CD4-positive, alpha-beta T cell (primary cell): Measurements from ENCODE around the gene MITF. TPM values are rescaled to one million over a fixed set of nuclear protein-coding genes. Genes with fewer than 3 reads are reported as not detected.

Source experiments
- ATAC-seq: fragments of 200-7000 bp; cut with Tn5 transposase; one replicate; pipeline ENCODE4 v1.10.0; 2022; ENCODE audit warnings: mild to moderate bottlenecking; ENCODE audit not compliant: poor library complexity
- CTCF ChIA-PET: fragments of 350-600 bp; sonication (Branson Sonifier 250); formaldehyde crosslinking; loops from one replicate; lab custom pipeline; 2021; ENCODE audit warnings: antibody characterized with exemption, inconsistent platforms; lab: Charles Lee
- POLR2A ChIA-PET: fragments of 350-600 bp; sonication (Branson Sonifier 250); formaldehyde crosslinking; loops from one replicate; lab custom pipeline; 2021; ENCODE audit warnings: antibody characterized with exemption, inconsistent platforms; lab: Charles Lee
- DNase-seq, 14 experiments: peaks; one replicate each; pipeline ENCODE4 v3.0.0-alpha.2; 2013 to 2020; ENCODE audit warnings: mixed read lengths in 2 of 14
- H3K27ac ChIP-seq, 2 donors: one replicate each; pipeline versions ENCODE4 v1.5.1 to v1.7.0; 2013; ENCODE audit warnings: low read length in 2 of 2, low read depth in 1 of 2, mild to moderate bottlenecking in 1 of 2
- H3K27me3 ChIP-seq, 2 experiments: 1 replicate in 1 of 2; 2 replicates in 1 of 2; pipeline versions ENCODE4 v1.6.1 to v1.7.0; 2013; ENCODE audit warnings: low read length in 2 of 2, control low read depth in 1 of 2, mild to moderate bottlenecking in 1 of 2, moderate library complexity in 1 of 2; ENCODE audit not compliant: insufficient read depth in 2 of 2, control insufficient read depth in 1 of 2
- H3K36me3 ChIP-seq: one replicate; pipeline ENCODE4 v1.6.1; 2013; ENCODE audit warnings: low read length, control low read depth; ENCODE audit not compliant: insufficient read depth
- H3K4me1 ChIP-seq: one replicate; pipeline ENCODE4 v1.6.1; 2013; ENCODE audit warnings: low read length, control low read depth; ENCODE audit not compliant: insufficient read depth
- H3K4me3 ChIP-seq: one replicate; pipeline ENCODE4 v1.5.1; 2013; ENCODE audit warnings: mild to moderate bottlenecking, low read length, moderate library complexity
- H3K9me3 ChIP-seq, 2 experiments: 1 replicate in 1 of 2; 2 replicates in 1 of 2; pipeline versions ENCODE4 v1.6.1 to v1.7.0; 2013; ENCODE audit warnings: low read length in 2 of 2, mild to moderate bottlenecking in 2 of 2, control low read depth in 1 of 2, moderate library complexity in 1 of 2; ENCODE audit not compliant: control insufficient read depth in 1 of 2, insufficient read depth in 1 of 2
- H3K27ac Mint-ChIP-seq: one replicate; pipeline ENCODE4 v1.8.0; 2020; ENCODE audit warnings: mixed read lengths
- H3K27me3 Mint-ChIP-seq: one replicate; pipeline ENCODE4 v1.8.0; 2021; ENCODE audit warnings: mixed read lengths
- H3K36me3 Mint-ChIP-seq: one replicate; pipeline ENCODE4 v1.8.0; 2021; ENCODE audit warnings: low read depth, mixed read lengths
- H3K4me1 Mint-ChIP-seq: one replicate; pipeline ENCODE4 v1.8.0; 2021; ENCODE audit warnings: low read depth, mixed read lengths
- H3K4me3 Mint-ChIP-seq: one replicate; pipeline ENCODE4 v1.8.0; 2020; ENCODE audit warnings: mild to moderate bottlenecking, mixed read lengths
- H3K9me3 Mint-ChIP-seq: one replicate; pipeline ENCODE4 v1.8.0; 2020; ENCODE audit warnings: mixed read lengths
- intact Hi-C, 2 experiments: fragments of 100-400 bp; cut with DNase I in 1 of 2; cut with micrococcal nuclease in 1 of 2; formaldehyde crosslinking; loops; one replicate each; pipeline versions ENCODE4 v1.15.1 to v1.9.0; 2023 to 2025; cut with DNase I, micrococcal nuclease
- total RNA-seq, 174 experiments: library from RNA in 2 of 174; stranded (reverse) in 2 of 174; gene quantifications; one replicate each; pipeline ENCODE4 v1.2.3 and lab custom pipeline; 2021 to 2026
- TF ChIP-seq, protein P1 (sequence below): fragments of 200-600 bp; IDR thresholded peaks from one replicate; pipeline ENCODE4 v1.8.0; 2022; ENCODE audit warnings: antibody characterized with exemption, mild to moderate bottlenecking

MITF gene
- total RNA-seq, 2 experiments from 2014 or later, result not detected

DNA sequence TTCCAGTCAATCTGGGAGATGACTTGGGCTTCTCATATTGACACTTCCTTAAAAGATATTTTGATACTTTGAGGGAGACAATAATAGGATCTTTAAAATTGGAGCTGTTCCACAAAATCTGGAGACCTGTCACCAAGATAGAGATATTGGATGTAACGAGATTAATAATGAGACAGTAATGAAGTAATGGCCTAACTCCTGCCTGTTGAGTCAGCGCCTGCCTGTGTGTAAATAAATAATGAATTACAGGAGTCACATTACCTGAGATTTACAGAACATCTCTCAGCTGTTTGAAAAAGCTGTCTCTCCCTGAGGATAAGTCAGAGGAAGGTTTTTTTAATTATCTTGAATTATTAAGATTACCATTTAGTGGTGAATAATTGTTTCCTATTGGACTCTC is 43.8 kb upstream of the MITF start:
- CTCF ChIA-PET, result no interaction called here
- intact Hi-C loops, result no loop called here
- no peak overlapping the region for H3K27ac Mint-ChIP-seq
- Histone ChIP-seq H3K4me3 (no peak overlapping the region), H3K9me3 (peaks cover 0 to under 1% of the 10 kb centered on the region in 2 experiments), H3K27me3 (no peaks in the 10 kb centered on the region), H3K4me1 (no peaks in the 10 kb centered on the region), H3K27ac (no peak overlapping the region), H3K36me3 (no peaks in the 10 kb centered on the region)
- no peaks in the 10 kb centered on the region for H3K4me1 Mint-ChIP-seq
- DNase-seq, result no peak
- no peak for ATAC-seq
- H3K36me3 Mint-ChIP-seq, result no peaks in the 10 kb centered on the region
- H3K9me3 Mint-ChIP-seq, result no peaks in the 10 kb centered on the region
- POLR2A ChIA-PET, result interaction anchor here (0.6 kb wide), 1 partner anchor 18 kb away, joined by 3 read pairs; no protein-coding TSS in a partner anchor
- TF ChIP-seq, protein P1, sequence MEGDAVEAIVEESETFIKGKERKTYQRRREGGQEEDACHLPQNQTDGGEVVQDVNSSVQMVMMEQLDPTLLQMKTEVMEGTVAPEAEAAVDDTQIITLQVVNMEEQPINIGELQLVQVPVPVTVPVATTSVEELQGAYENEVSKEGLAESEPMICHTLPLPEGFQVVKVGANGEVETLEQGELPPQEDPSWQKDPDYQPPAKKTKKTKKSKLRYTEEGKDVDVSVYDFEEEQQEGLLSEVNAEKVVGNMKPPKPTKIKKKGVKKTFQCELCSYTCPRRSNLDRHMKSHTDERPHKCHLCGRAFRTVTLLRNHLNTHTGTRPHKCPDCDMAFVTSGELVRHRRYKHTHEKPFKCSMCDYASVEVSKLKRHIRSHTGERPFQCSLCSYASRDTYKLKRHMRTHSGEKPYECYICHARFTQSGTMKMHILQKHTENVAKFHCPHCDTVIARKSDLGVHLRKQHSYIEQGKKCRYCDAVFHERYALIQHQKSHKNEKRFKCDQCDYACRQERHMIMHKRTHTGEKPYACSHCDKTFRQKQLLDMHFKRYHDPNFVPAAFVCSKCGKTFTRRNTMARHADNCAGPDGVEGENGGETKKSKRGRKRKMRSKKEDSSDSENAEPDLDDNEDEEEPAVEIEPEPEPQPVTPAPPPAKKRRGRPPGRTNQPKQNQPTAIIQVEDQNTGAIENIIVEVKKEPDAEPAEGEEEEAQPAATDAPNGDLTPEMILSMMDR, result no peak
- peaks cover 6% of the 10 kb centered on the region for H3K27me3 Mint-ChIP-seq
- H3K4me3 Mint-ChIP-seq, result no peak overlapping the region

DNA sequence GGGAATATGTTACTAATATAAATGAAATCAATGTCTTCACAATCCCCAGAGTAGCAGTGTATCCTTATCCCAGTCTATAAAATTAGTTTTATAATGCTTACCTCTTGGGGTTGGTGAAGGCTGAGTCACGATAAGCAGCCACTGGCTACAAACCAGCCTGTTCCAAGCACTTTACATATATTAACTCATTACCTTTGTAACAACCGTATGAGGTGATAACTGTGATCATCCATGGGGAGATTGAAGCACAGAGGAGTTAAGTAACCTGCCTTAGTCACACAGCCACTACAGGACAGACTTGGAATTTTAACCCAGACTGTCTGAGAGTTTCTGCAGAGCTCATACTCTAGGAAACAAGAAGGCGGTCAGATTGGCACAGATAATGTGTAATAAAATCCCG is 43.3 kb upstream of the MITF start:
- intact Hi-C loops, result no loop called here
- CTCF ChIA-PET, result no interaction called here
- no peaks in the 10 kb centered on the region for H3K36me3 Mint-ChIP-seq
- no peak overlapping the region for H3K27ac Mint-ChIP-seq
- H3K27me3 ChIP-seq, result no peaks in the 10 kb centered on the region
- H3K4me3 ChIP-seq, result no peak overlapping the region
- POLR2A ChIA-PET, result interaction anchor here (0.6 kb wide), 1 partner anchor 18 kb away, joined by 3 read pairs; no protein-coding TSS in a partner anchor
- H3K36me3 ChIP-seq, result no peaks in the 10 kb centered on the region
- ATAC-seq (no peak), DNase-seq (no peak)
- no peaks in the 10 kb centered on the region for H3K4me1 Mint-ChIP-seq
- H3K9me3 ChIP-seq, result peaks cover 0 to 5% of the 10 kb centered on the region in 2 experiments
- H3K27me3 Mint-ChIP-seq, result peaks cover 6% of the 10 kb centered on the region
- no peaks in the 10 kb centered on the region for H3K9me3 Mint-ChIP-seq
- TF ChIP-seq, protein P1, result no peak
- H3K27ac ChIP-seq, result no peak overlapping the region
- H3K4me1 ChIP-seq, result no peaks in the 10 kb centered on the region
- H3K4me3 Mint-ChIP-seq, result no peak overlapping the region

DNA sequence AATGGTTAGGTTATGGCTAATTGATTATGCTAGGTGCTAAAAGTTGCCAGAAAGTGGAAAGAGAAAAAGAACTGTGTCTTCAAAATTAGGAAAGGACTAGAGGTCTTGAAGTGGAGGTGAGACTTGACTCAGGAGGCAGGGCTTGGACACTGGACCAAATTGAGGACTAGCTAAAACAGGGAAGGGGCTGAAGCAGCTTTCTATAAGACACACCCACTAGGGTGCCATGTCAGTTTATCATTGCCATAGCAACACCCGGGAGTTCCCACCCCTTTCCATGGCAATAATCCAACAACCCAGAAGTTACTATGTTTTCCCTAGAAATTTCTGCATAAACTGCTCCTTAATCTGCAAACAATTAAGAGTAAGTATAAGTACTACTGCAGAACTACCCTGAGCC is 42.9 kb upstream of the MITF start:
- Mint-ChIP-seq H3K4me1 (no peaks in the 10 kb centered on the region), H3K36me3 (no peaks in the 10 kb centered on the region), H3K27me3 (peaks cover 6% of the 10 kb centered on the region), H3K9me3 (peaks cover 2% of the 10 kb centered on the region), H3K27ac (no peak overlapping the region), H3K4me3 (no peak overlapping the region)
- DNase-seq (no peak), ATAC-seq (no peak)
- intact Hi-C loops, result no loop called here
- peaks cover 0 to 6% of the 10 kb centered on the region in 2 experiments for H3K9me3 ChIP-seq
- no peaks in the 10 kb centered on the region for H3K27me3 ChIP-seq
- POLR2A ChIA-PET, result interaction anchor here (0.6 kb wide), 1 partner anchor 19 kb away, joined by 3 read pairs; no protein-coding TSS in a partner anchor
- no peaks in the 10 kb centered on the region for H3K4me1 ChIP-seq
- H3K36me3 ChIP-seq, result no peaks in the 10 kb centered on the region
- H3K27ac ChIP-seq, result no peak overlapping the region
- TF ChIP-seq, protein P1, result no peak
- no peak overlapping the region for H3K4me3 ChIP-seq
- CTCF ChIA-PET, result interaction anchor here (0.6 kb wide), 1 partner anchor 96 kb away, joined by 3 read pairs; no protein-coding TSS in a partner anchor
